GM18520 (cell line): Measurements from ENCODE around the gene SLC66A3.
A peak's percentile ranks its signal among the peaks of the same experiment; 100 is the strongest.

Experiments used
- ATAC-seq: cut with Tn5 transposase; IDR thresholded peaks from one replicate; pipeline ENCODE4 v1.9.1; 2021; ENCODE audit not compliant: unreplicated experiment

The SLC66A3 gene

GRCh38 chr2:11155381-11156035 is at the start of gene SLC66A3:
Gene SLC66A3 (plus strand): TSS chr2:11155467. CDS start chr2:11155547, 80 bp downstream.
- ATAC-seq, result peak; percentile 65

GRCh38 chr2:11109002-11109401 is 46.3 kb upstream of the SLC66A3 start:
- ATAC-seq, result no peak

- no peak for ATAC-seq
These were observed 42.3 kb upstream of the SLC66A3 start for GRCh38 chr2:11112870-11113428.

GRCh38 chr2:11117776-11118175 is 37.5 kb upstream of the SLC66A3 start:
- ATAC-seq, result no peak

GRCh38 chr2:11118761-11119160 is 36.5 kb upstream of the SLC66A3 start:
- no peak for ATAC-seq

DNA sequence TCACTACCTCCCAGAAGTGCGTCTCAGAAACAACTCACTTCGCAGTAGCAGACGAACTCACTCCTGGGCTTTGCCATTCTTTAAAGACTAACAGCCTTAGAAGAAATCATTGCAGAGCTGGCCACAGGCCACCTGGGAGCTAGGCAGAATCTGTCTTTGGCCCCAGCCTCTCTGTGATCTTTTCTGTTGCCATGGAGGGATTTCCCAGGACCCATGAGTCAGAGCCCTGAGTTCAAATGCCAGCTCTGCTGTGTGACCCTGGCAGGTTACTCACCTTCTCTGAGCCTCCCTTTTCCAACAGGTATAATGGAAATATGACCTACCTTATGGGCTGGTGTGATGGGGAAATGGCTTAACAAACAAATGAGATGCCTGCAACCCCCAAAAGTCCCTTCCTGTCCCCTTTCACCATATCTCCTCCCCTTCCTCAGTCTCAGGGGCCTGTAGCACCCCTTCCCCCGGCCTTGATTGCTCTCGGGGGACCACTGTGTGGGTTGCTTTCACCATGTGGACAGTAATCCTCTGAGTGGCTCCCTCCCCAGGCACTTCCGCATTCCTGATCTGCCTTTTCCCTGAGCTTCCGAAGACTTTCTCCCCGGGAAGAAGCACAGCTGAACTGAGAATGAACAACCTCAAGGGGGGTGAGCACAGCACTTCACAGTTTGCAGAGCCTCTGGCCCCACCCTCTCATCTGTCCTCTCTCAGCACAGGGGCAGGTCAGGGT is 34.0 kb upstream of the SLC66A3 start:
- ATAC-seq, result no peak

DNA sequence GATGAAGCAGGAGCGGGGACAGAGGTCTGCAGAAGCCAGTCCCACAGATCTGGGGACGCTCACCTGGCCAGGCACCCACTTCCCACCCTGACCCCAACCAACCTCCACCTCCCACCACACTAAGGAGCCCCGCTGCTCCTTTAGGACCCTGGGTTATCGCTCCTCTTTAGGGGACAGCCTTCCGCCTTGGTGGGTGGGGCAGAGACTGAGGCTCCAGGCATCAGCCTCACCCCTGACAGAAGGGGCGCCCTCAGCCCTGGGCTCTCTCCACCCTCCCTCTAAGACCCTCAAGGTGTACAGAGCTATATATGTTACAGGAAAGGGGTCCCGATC is 33.5 kb upstream of the SLC66A3 start:
- no peak for ATAC-seq

- no peak for ATAC-seq
These were observed 32.9 kb upstream of the SLC66A3 start for GRCh38 chr2:11122380-11122779.

DNA sequence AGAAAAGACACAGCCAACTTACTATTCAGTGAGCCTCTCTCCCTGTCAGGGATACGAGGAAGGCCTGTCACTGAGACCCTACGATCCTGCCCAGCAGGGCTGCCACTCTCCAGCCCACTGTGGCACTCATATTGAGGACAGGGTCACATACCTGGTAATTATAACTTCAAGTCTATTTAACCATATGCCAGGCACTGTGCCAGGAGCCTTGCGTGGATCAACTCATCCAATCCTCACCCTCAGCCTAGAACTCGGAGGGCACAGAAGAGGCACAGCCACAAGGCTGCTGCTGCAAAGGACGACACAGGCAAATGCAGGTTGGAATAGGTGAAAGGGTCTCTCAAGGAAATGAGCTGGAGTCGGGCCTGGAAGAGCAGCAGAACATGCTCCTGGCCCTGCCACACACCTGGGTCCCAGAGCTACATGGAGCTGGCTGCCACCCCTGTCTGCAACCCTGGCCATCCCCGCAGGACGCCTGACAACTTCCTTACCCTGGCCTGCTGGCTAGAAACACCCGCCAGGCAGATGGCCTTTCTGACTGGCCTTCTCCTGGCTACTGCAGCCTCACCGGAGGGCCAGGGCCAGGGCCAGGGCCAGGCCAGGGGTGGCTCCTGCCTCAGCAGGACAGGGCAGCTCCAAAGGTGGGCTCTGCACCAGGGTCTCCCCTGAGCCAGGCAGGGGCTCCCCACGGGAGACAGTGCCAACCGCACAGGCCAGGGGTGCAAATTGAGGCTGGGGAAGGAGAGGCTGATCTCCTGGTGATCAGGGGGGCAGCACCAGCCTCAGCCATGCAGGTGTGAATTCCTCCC is 32.1 kb upstream of the SLC66A3 start:
- ATAC-seq, result no peak

GRCh38 chr2:11123856-11124759 is 31.2 kb upstream of the SLC66A3 start:
- ATAC-seq, result no peak

DNA sequence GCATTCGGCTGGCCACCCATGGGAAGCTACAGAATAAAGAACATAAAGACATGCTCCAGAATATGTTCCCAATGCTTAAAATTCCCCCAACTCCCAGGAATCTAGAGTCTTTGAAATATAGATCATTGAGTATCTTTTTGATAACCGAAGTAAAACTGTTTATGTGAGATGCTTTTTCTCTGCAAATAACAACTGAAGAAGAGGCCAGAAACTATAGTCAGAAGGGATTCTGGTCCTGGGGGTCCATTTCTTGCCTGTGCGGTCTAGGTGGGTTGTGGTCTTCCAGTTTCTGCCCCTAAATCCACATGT is 30.6 kb upstream of the SLC66A3 start:
- no peak for ATAC-seq

GRCh38 chr2:11127761-11128160 is 27.5 kb upstream of the SLC66A3 start:
- no peak for ATAC-seq

DNA sequence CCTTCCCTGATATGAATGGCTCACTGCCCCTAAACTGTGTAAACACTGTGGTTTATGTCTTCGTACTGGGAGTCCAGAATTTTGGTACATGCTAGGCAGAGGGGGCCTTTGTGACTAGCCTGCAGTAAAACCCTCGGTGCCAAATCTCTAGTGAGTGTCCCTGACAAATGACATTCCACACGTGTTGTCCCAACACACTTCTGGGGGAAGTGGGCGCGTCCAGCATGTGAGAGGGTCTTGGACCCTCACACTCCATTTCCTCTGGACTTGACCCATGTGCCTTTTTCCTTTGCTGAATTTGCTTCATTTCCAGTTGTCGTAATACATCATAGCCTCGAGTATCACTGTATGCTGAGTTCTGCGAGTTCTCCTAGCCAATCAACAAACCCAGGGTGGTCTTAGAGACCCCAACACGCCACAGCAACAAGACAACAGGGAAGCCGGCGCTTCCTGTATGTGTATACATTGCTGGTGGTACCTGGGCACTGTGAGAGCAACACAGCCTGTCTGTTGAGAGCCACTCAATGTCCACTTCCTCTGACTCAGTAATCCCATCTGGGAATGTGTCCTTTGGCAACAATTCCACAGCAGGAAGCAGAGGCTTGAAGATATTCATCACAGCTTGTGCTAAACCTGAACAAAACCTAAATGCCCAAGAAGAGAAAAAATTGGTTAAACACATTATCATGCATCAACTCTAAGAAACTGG is 26.9 kb upstream of the SLC66A3 start:
- ATAC-seq, result no peak

DNA sequence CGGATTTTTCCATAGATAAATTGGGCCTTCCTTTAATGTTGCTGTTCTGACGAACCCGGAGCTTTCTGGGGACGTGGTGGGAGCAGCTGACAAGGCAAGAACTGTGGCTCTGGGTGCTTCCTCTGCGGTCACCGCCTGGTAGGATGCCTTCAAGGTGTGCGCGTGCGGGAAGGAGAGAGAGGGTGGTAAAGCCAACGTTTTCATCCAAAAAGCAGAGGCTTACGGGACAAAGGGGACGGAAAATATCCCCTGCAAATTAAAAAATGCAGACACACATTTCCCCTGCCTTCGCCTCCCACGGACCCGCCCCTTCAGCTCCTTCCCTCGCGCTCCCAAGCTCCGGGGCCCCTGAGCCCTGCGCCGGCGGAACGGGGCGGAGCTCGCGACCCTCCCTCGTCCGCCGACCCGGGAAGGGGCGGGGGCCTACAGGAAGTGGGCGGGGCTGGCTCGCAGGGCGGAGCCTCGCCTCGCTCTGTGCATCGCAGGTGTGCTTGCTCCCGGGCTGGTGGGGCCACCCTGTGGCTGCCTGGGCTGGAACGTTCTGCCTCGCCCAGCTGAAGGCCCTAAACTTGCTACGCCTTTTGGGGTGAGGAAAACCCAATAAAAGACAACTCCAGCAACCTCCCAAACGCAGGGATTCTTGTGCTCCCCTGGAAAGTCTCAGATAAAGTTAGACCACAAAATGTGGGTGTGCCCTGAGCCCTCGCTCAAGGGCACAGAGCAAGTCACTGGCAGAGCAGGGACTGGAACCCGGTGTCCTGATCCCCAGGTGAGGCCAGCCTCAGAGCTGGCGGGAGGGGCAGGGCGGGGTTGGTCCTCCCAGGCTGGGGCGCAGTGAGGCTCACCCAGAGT is 25.4 kb upstream of the SLC66A3 start:
- ATAC-seq, result no peak

DNA sequence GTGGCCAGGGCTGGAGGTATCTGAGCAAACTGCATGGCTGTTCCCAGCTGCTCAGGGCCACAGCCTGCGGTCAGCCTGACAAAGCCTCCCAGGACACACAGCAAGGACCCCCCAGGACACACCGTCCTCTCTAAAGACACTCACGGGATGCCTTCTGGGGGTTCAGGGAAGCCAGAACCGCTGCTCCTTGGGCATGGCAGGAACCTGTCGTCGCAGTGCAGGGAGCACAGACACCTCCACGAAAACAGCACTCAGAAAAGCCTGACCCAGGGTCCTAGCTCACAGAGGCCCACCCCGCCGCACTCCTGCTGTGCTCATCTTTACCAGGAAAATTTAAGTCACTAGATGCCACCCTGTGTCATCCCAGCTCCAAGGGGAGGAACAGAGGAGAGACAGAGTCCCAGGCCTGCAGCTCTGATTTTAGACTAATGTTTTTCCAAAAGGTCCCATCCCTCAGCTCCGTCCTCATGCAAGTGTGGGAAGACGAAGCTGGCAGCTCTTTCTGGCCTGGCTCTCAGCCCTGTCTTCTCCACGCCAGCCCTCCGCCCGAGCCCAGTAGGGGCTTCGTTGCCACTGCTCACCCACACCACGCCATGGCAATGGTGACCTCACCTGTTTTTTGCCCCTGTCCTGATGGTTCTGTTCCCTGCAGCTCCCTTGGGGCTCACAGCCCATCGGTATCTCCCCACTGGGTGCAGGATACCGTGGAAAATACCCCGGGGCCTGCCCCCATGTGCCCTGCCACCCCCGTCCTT is 23.9 kb upstream of the SLC66A3 start:
- no peak for ATAC-seq

DNA sequence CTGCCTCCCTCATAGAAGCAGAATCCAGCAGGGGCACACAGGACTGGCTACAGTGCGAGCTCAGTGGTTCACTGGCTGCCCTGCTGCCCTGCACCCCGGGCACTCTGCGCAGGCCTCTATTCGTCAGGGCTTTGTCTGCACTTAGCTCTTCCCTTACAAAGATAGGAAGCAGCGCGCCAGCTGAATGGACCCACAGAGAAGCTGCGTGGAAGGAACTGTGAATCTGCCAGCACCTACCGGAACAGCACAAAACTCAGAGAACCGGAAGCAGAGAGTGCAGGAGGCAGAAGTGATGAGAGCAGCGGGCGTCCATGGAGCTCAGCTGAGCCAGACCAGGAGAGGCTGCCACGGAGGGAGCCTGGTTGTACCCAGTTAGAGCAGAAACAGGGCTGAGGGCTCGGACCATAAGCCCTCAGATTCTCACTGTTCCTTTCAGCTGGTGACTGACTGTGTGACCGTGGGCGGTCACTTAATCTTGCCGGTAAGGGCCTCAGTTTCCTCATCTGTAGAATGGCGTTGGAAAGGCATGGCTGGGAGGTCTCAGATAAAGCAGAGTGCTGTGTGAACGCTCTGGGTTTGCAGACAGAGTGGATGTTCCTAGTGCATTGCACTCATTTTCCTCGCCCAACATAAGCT is 23.1 kb upstream of the SLC66A3 start:
- ATAC-seq, result no peak

- no peak for ATAC-seq
These were observed 21.9 kb upstream of the SLC66A3 start for GRCh38 chr2:11133238-11133935.

- ATAC-seq, result no peak
These were observed 21.3 kb upstream of the SLC66A3 start for GRCh38 chr2:11133936-11134320.
